Endodermal cell (in vitro differentiated cells): ENCODE data around the gene NKAPL. TPM values are rescaled to one million over a fixed set of nuclear protein-coding genes. Genes with fewer than 3 reads are reported as not detected.

Experiments
- DNase-seq: peaks from one replicate; pipeline ENCODE4 v3.0.0-alpha.2; 2017
- H3K27ac ChIP-seq: 2 replicates; pipeline ENCODE4 v1.5.1; 2013; ENCODE audit warnings: mild to moderate bottlenecking, low read depth, low read length, moderate library complexity
- H3K27me3 ChIP-seq: 2 replicates; pipeline ENCODE4 v1.6.1; 2013; ENCODE audit warnings: mild to moderate bottlenecking, low read length, moderate library complexity; ENCODE audit not compliant: insufficient read depth, control insufficient read depth, poor library complexity, severe bottlenecking
- H3K36me3 ChIP-seq: 2 replicates; pipeline ENCODE4 v1.7.0; 2013; ENCODE audit warnings: mild to moderate bottlenecking, low read length, moderate library complexity; ENCODE audit not compliant: control insufficient read depth, insufficient read depth
- H3K4me1 ChIP-seq: one replicate; pipeline ENCODE4 v1.7.0; 2013; ENCODE audit warnings: low read length; ENCODE audit not compliant: control insufficient read depth, insufficient read depth
- H3K4me3 ChIP-seq: 2 replicates; pipeline ENCODE4 v1.5.1; 2013; ENCODE audit warnings: mild to moderate bottlenecking, low read length, moderate library complexity
- H3K9ac ChIP-seq: 2 replicates; pipeline ENCODE4 v1.6.1; 2013; ENCODE audit warnings: mild to moderate bottlenecking, low read length, moderate library complexity; ENCODE audit not compliant: poor library complexity, severe bottlenecking; ENCODE audit errors: extremely low read depth
- H3K9me3 ChIP-seq: 2 replicates; pipeline ENCODE4 v1.6.1; 2013; ENCODE audit warnings: mild to moderate bottlenecking, low read length, moderate library complexity; ENCODE audit not compliant: control insufficient read depth
- H3K27ac Mint-ChIP-seq: 2 replicates; pipeline ENCODE4 v1.8.0; 2020; ENCODE audit warnings: mixed read lengths
- H3K27me3 Mint-ChIP-seq: 2 replicates; pipeline ENCODE4 v1.8.0; 2021; ENCODE audit warnings: mild to moderate bottlenecking, mixed read lengths; ENCODE audit not compliant: insufficient read depth
- H3K36me3 Mint-ChIP-seq: 2 replicates; pipeline ENCODE4 v1.8.0; 2020; ENCODE audit warnings: low read depth, mixed read lengths
- H3K4me1 Mint-ChIP-seq: 2 replicates; pipeline ENCODE4 v1.8.0; 2020; ENCODE audit warnings: mixed read lengths
- H3K4me3 Mint-ChIP-seq: 2 replicates; pipeline ENCODE4 v1.8.0; 2020; ENCODE audit warnings: mild to moderate bottlenecking, moderate library complexity, mixed read lengths
- H3K9me3 Mint-ChIP-seq: 2 replicates; pipeline ENCODE4 v1.8.0; 2020; ENCODE audit warnings: mild to moderate bottlenecking, mixed read lengths
- CTCF ChIP-seq: fragments of 200-600 bp; sonication (generic); conservative IDR thresholded peaks from 2 replicates; pipeline ENCODE4 v1.5.0; 2021; ENCODE audit warnings: antibody characterized with exemption, mild to moderate bottlenecking
- WGBS, 2 experiments: methylation state at CpG; one replicate each; pipeline versions ENCODE4 v1.1.5 to v1.1.7; 2013; ENCODE audit warnings: missing lambda C conversion rate in 2 of 2, mixed read lengths in 1 of 2; ENCODE audit not compliant: insufficient coverage in 1 of 2, insufficient read length in 1 of 2; 5-methylcytosine and 5-hydroxymethylcytosine counted together
- total RNA-seq, 2 donors: library from RNA; stranded (reverse); fragmentation: NEBNext Ultra II Directional in 1 of 2; extraction: Animal tissue kit (Norgen Biotek cat#: 25700) in 1 of 2; gene quantifications; 2 replicates in 1 of 2; 3 replicates in 1 of 2; pipeline ENCODE4 v1.2.1, GENCODE V29; 2021

The NKAPL gene
- total RNA-seq, 2 donors from 2014 or later = 0.42 TPM; not detected in 1

- peaks cover 50% of the 10 kb centered on the region for H3K36me3 ChIP-seq
- Mint-ChIP-seq H3K4me3 (no peak overlapping the region), H3K27me3 (no peaks in the 10 kb centered on the region), H3K4me1 (peaks cover 7% of the 10 kb centered on the region), H3K9me3 (peaks cover 9% of the 10 kb centered on the region), H3K27ac (no peak overlapping the region), H3K36me3 (peaks cover 39% of the 10 kb centered on the region)
- H3K4me1 ChIP-seq = peaks cover 10% of the 10 kb centered on the region
- DNase-seq = no peak
- no peak overlapping the region for H3K4me3 ChIP-seq
- TF ChIP-seq CTCF = no peak
- no peak overlapping the region for H3K9ac ChIP-seq
- peaks cover 13% of the 10 kb centered on the region for H3K9me3 ChIP-seq
- WGBS, 2 experiments = 89% methylated on average over 1 of the region's 1 CpG; no CpG with 5 or more reads in 1 of the 2 experiments
- H3K27ac ChIP-seq = no peak overlapping the region
- no peaks in the 10 kb centered on the region for H3K27me3 ChIP-seq
Measured at GRCh38 chr6:28240471-28240870, 18.6 kb upstream of the NKAPL start.

- H3K27ac ChIP-seq = no peak overlapping the region
- H3K4me1 ChIP-seq = no peaks in the 10 kb centered on the region
- H3K36me3 ChIP-seq = peaks cover 53% of the 10 kb centered on the region
- WGBS, 2 experiments = 99 to 100% methylated on average over 2 to 3 of the region's 3 CpGs
- H3K27me3 ChIP-seq = no peaks in the 10 kb centered on the region
- Mint-ChIP-seq H3K4me3 (no peak overlapping the region), H3K27me3 (no peaks in the 10 kb centered on the region), H3K9me3 (no peaks in the 10 kb centered on the region), H3K27ac (no peak overlapping the region), H3K4me1 (no peaks in the 10 kb centered on the region), H3K36me3 (peaks cover 53% of the 10 kb centered on the region)
- DNase-seq = no peak
- H3K9ac ChIP-seq = no peak overlapping the region
- H3K4me3 ChIP-seq = no peak overlapping the region
- TF ChIP-seq CTCF = no peak
- no peaks in the 10 kb centered on the region for H3K9me3 ChIP-seq
Measured at GRCh38 chr6:28243946-28244345, 15.2 kb upstream of the NKAPL start.

DNA sequence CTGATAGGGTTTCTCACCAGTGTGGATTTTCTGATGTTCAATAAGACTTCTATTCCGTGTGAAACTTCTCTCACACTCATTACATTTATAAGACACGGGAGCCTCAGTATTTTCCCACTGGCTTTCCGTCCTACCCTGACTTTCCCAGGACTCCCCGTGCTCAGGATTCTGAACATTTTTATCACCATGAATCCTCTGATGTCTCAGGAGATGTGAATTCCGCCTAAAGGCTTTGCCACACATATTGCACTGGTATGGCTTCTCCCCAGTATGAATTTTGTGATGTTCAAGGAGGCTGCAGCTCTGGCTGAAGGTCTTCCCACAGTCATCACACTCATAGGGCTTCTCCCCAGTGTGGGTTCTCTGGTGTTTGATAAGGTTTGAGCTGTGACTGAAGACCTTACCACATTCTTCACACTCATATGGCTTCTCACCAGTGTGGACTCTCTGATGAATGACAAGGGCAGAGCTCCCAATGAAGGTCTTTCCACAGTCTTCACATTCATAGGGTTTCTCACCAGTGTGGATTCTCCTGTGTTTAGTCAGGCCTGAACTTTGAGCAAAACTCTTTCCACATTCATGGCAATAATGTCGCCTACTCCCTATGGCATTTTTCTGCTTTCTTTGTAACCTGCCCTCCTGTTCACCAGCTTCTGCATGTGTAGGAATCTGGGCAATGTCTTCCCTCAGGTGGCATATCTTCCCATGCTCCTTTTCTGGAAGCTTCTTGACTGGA, 13.7 kb upstream of the NKAPL start:
- DNase-seq = no peak
- Histone ChIP-seq H3K27ac (no peak overlapping the region), H3K36me3 (peaks cover 54% of the 10 kb centered on the region), H3K4me3 (no peak overlapping the region), H3K27me3 (no peaks in the 10 kb centered on the region), H3K9ac (no peak overlapping the region), H3K9me3 (no peaks in the 10 kb centered on the region), H3K4me1 (no peaks in the 10 kb centered on the region)
- H3K4me1 Mint-ChIP-seq = no peaks in the 10 kb centered on the region
- H3K27me3 Mint-ChIP-seq = no peaks in the 10 kb centered on the region
- peaks cover 60% of the 10 kb centered on the region for H3K36me3 Mint-ChIP-seq
- 90 to 91% methylated on average over 5 to 6 of the region's 6 CpGs for WGBS, 2 experiments
- no peaks in the 10 kb centered on the region for H3K9me3 Mint-ChIP-seq
- no peak overlapping the region for H3K4me3 Mint-ChIP-seq
- no peak for TF ChIP-seq CTCF
- H3K27ac Mint-ChIP-seq = no peak overlapping the region
